ENCODE measurements around the gene ACP5. TPM values are rescaled to one million over a fixed set of nuclear protein-coding genes. Genes with fewer than 3 reads are reported as not detected.

ACP5 gene
- polyA plus RNA-seq, 1 donor (not counting 4 experiments of a cell fraction or from before 2014, with no cell fraction given), result 15.0 TPM

GRCh38 chr19:11598746-11599145 lies 21.3 kb upstream of the ACP5 start:
- Histone ChIP-seq H4K20me1 (ENCODE audit: control insufficient read depth, extremely low read depth, insufficient read depth, low read length) (no peaks in the 10 kb centered on the region), H3K4me2 (ENCODE audit: control insufficient read depth, extremely low read depth, insufficient read depth, low read depth, low read length) (peak overlapping the region; percentile 95), H3K27ac (ENCODE audit: control insufficient read depth, insufficient read depth, low read length) (no peak overlapping the region), H3K9me3 (ENCODE audit: control insufficient read depth, low read depth, low read length) (no peaks in the 10 kb centered on the region), H3K9ac (ENCODE audit: control insufficient read depth, extremely low read depth, insufficient read depth, low read length) (no peak overlapping the region), H3K4me3 (ENCODE audit: control insufficient read depth in 2 of 3, extremely low read depth in 1 of 3, insufficient read depth in 2 of 3, low read depth in 1 of 3, low read length in 3 of 3) (peak overlapping the region in 2 of 3 experiments; percentile 91 to 97), H3K9me1 (ENCODE audit: control insufficient read depth, extremely low read depth, insufficient read depth, low read length) (no peaks in the 10 kb centered on the region), H3K27me3 (ENCODE audit: control insufficient read depth, extremely low read depth, insufficient read depth, low read length) (no peaks in the 10 kb centered on the region), H2AFZ (ENCODE audit: control insufficient read depth, low read length) (no peak overlapping the region), H3K79me2 (ENCODE audit: control insufficient read depth, insufficient read depth, low read length) (peaks cover 52% of the 10 kb centered on the region), H3K36me3 (ENCODE audit: control insufficient read depth in 2 of 2, extremely low read depth in 1 of 2, insufficient read depth in 2 of 2, low read length in 2 of 2) (peaks cover 4 to 11% of the 10 kb centered on the region in 2 experiments), H3K4me1 (ENCODE audit: control insufficient read depth, extremely low read depth, insufficient read depth, low read length) (peaks cover 7% of the 10 kb centered on the region)
- TF ChIP-seq EZH2 (IDR thresholded peaks at IDR 0.05; ENCODE audit: low read length), result no peak
- TF ChIP-seq, protein P1, sequence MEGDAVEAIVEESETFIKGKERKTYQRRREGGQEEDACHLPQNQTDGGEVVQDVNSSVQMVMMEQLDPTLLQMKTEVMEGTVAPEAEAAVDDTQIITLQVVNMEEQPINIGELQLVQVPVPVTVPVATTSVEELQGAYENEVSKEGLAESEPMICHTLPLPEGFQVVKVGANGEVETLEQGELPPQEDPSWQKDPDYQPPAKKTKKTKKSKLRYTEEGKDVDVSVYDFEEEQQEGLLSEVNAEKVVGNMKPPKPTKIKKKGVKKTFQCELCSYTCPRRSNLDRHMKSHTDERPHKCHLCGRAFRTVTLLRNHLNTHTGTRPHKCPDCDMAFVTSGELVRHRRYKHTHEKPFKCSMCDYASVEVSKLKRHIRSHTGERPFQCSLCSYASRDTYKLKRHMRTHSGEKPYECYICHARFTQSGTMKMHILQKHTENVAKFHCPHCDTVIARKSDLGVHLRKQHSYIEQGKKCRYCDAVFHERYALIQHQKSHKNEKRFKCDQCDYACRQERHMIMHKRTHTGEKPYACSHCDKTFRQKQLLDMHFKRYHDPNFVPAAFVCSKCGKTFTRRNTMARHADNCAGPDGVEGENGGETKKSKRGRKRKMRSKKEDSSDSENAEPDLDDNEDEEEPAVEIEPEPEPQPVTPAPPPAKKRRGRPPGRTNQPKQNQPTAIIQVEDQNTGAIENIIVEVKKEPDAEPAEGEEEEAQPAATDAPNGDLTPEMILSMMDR (optimal IDR thresholded peaks at IDR 0.05 in 1 of 3, IDR thresholded peaks at IDR 0.05 in 1 of 3, conservative IDR thresholded peaks at IDR 0.05 in 1 of 3; ENCODE audit: extremely low read depth in 1 of 3, insufficient read depth in 2 of 3, low read length in 3 of 3), result no peak
- DNase-seq (ENCODE audit: low read depth, low spot score) (no peak), FAIRE-seq (no peak)
- dilution Hi-C loops (cut with MboI; ENCODE audit: extremely low pct_ligation_motif_present, low sequenced_read_pairs), result no loop called here

DNA sequence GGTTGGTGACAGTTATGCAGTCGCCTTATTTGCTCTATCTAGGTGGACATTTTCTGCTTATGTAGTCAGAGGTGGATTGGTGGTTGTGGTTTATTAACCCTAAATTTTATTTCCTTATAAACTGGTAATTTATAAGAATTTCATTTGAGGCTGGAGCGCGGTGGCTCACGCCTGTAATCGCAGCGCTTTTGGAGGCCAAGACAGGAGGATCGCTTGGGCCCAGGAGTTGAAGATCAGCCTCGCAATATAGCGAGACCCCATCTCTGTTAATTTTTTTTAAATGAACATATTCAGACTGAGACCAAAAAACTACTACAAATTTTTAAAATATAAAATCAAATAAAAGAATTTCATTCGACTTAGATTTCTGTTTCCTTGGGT lies 20.6 kb upstream of the ACP5 start:
- Histone ChIP-seq H3K36me3 (ENCODE audit: control insufficient read depth in 2 of 2, extremely low read depth in 1 of 2, insufficient read depth in 2 of 2, low read length in 2 of 2) (peaks cover 4 to 11% of the 10 kb centered on the region in 2 experiments), H3K4me2 (ENCODE audit: control insufficient read depth, extremely low read depth, insufficient read depth, low read depth, low read length) (peak overlapping the region; percentile 95), H3K9ac (ENCODE audit: control insufficient read depth, extremely low read depth, insufficient read depth, low read length) (peak overlapping the region; percentile 86), H3K79me2 (ENCODE audit: control insufficient read depth, insufficient read depth, low read length) (peaks cover 48% of the 10 kb centered on the region), H3K9me1 (ENCODE audit: control insufficient read depth, extremely low read depth, insufficient read depth, low read length) (no peaks in the 10 kb centered on the region), H3K27ac (ENCODE audit: control insufficient read depth, insufficient read depth, low read length) (peak overlapping the region; percentile 74), H4K20me1 (ENCODE audit: control insufficient read depth, extremely low read depth, insufficient read depth, low read length) (no peaks in the 10 kb centered on the region), H2AFZ (ENCODE audit: control insufficient read depth, low read length) (peak overlapping the region; percentile 55), H3K27me3 (ENCODE audit: control insufficient read depth, extremely low read depth, insufficient read depth, low read length) (no peaks in the 10 kb centered on the region), H3K4me3 (ENCODE audit: control insufficient read depth in 2 of 3, extremely low read depth in 1 of 3, insufficient read depth in 2 of 3, low read depth in 1 of 3, low read length in 3 of 3) (peak overlapping the region; percentile 91 to 98 (median 97)), H3K4me1 (ENCODE audit: control insufficient read depth, extremely low read depth, insufficient read depth, low read length) (peaks cover 7% of the 10 kb centered on the region), H3K9me3 (ENCODE audit: control insufficient read depth, low read depth, low read length) (no peaks in the 10 kb centered on the region)
- dilution Hi-C loops (cut with MboI; ENCODE audit: extremely low pct_ligation_motif_present, low sequenced_read_pairs), result no loop called here
- no peak for DNase-seq (ENCODE audit: low read depth, low spot score)
- FAIRE-seq, result no peak
- TF ChIP-seq, protein P1 (optimal IDR thresholded peaks at IDR 0.05 in 1 of 3, IDR thresholded peaks at IDR 0.05 in 1 of 3, conservative IDR thresholded peaks at IDR 0.05 in 1 of 3; ENCODE audit: extremely low read depth in 1 of 3, insufficient read depth in 2 of 3, low read length in 3 of 3), result no peak
- TF ChIP-seq EZH2 (IDR thresholded peaks at IDR 0.05; ENCODE audit: low read length), result no peak

Data from keratinocyte (primary cell).